B cell (primary cell): ENCODE data around the gene NEK6. TPM values are rescaled to one million over a fixed set of nuclear protein-coding genes. Genes with fewer than 3 reads are reported as not detected.

ENCODE experiments used
- ATAC-seq: fragments of 200-7000 bp; cut with Tn5 transposase; one replicate; pipeline ENCODE4 v1.10.0; 2021; ENCODE audit warnings: low read depth, mild to moderate bottlenecking, moderate number of reproducible peaks, moderate library complexity
- CTCF ChIA-PET: fragments of 350-600 bp; sonication (Branson Sonifier 250); formaldehyde crosslinking; loops from one replicate; lab custom pipeline; 2021; ENCODE audit warnings: antibody characterized with exemption, inconsistent platforms; lab: Charles Lee
- POLR2A ChIA-PET: fragments of 350-600 bp; sonication (Branson Sonifier 250); formaldehyde crosslinking; loops from one replicate; lab custom pipeline; 2021; ENCODE audit warnings: antibody characterized with exemption; lab: Charles Lee
- DNase-seq: peaks from one replicate; pipeline ENCODE4 v3.0.0; 2013
- H2AFZ ChIP-seq: 2 replicates; pipeline ENCODE4 v1.6.1; 2012; ENCODE audit warnings: mild to moderate bottlenecking, low read depth, low read length; ENCODE audit not compliant: insufficient read depth, poor library complexity, severe bottlenecking
- H3K27ac ChIP-seq, 2 donors: 1 replicate in 1 of 2; 2 replicates in 1 of 2; pipeline ENCODE4 v1.5.1; 2012 to 2013; ENCODE audit warnings: low read length in 2 of 2, mild to moderate bottlenecking in 2 of 2, moderate library complexity in 1 of 2
- H3K27me3 ChIP-seq, 4 experiments: fragments of 200-600 bp in 1 of 4; sonication (generic) in 1 of 4; replicated peaks in 1 of 4; 1 replicate in 2 of 4; 2 replicates in 2 of 4; pipeline versions ENCODE4 v1.6.1 to v1.7.0; 2013 to 2016; ENCODE audit warnings: low read length in 3 of 4, mild to moderate bottlenecking in 2 of 4, mixed read lengths in 1 of 4, moderate library complexity in 1 of 4; ENCODE audit not compliant: insufficient read depth in 4 of 4, control insufficient read depth in 3 of 4; ENCODE audit errors: control extremely low read depth in 1 of 4
- H3K36me3 ChIP-seq, 2 experiments: replicated peaks in 1 of 2; 1 replicate in 1 of 2; 2 replicates in 1 of 2; pipeline versions ENCODE4 v1.6.1 to v1.7.1; 2013; ENCODE audit warnings: low read length in 1 of 2; ENCODE audit not compliant: insufficient read depth in 2 of 2, control insufficient read depth in 1 of 2; ENCODE audit errors: control extremely low read depth in 1 of 2, extremely low read depth in 1 of 2
- H3K4me1 ChIP-seq, 2 donors: fragments of 200-600 bp in 1 of 2; sonication (generic) in 1 of 2; 1 replicate in 1 of 2; 2 replicates in 1 of 2; pipeline versions ENCODE4 v1.5.1 to v1.6.1; 2013 to 2017; ENCODE audit warnings: low read length in 2 of 2; ENCODE audit not compliant: control insufficient read depth in 2 of 2, insufficient read depth in 2 of 2
- H3K4me2 ChIP-seq: replicated peaks from 2 replicates; pipeline ENCODE3; 2012; ENCODE audit warnings: mild to moderate bottlenecking, low read depth, low read length; ENCODE audit not compliant: poor library complexity, severe bottlenecking
- H3K4me3 ChIP-seq, 5 experiments: fragments of 200-600 bp in 1 of 5; sonication (generic) in 1 of 5; 1 replicate in 3 of 5; 2 replicates in 2 of 5; pipeline versions ENCODE4 v1.5.1 to v1.7.0; 2011 to 2016; ENCODE audit warnings: low read length in 4 of 5, mild to moderate bottlenecking in 4 of 5, low read depth in 2 of 5, control low read depth in 1 of 5, moderate library complexity in 1 of 5; ENCODE audit not compliant: insufficient read depth in 1 of 5; ENCODE audit errors: control extremely low read depth in 1 of 5, extremely low read depth in 1 of 5
- H3K79me2 ChIP-seq: fragments of 200-600 bp; sonication (generic); one replicate; pipeline ENCODE4 v1.6.0; 2016; ENCODE audit warnings: low read length; ENCODE audit not compliant: control insufficient read depth, insufficient read depth
- H3K9ac ChIP-seq: fragments of 200-600 bp; sonication (generic); 2 replicates; pipeline ENCODE4 v1.6.1; 2017; ENCODE audit warnings: mild to moderate bottlenecking, low read length, moderate library complexity
- H3K9me3 ChIP-seq, 3 donors: one replicate each; pipeline versions ENCODE4 v1.6.1 to v1.7.1; 2013; ENCODE audit warnings: low read length in 2 of 3; ENCODE audit not compliant: control insufficient read depth in 2 of 3, insufficient read depth in 1 of 3; ENCODE audit errors: control extremely low read depth in 1 of 3
- H4K20me1 ChIP-seq: 2 replicates; pipeline ENCODE4 v1.6.0; 2012; ENCODE audit warnings: mild to moderate bottlenecking, low read length; ENCODE audit not compliant: insufficient read depth, control insufficient read depth, poor library complexity, severe bottlenecking
- H3K27ac Mint-ChIP-seq: one replicate; pipeline ENCODE4 v1.8.0; 2021; ENCODE audit warnings: mixed read lengths
- H3K27me3 Mint-ChIP-seq: one replicate; pipeline ENCODE4 v1.8.0; 2021; ENCODE audit warnings: mixed read lengths
- H3K4me1 Mint-ChIP-seq: one replicate; pipeline ENCODE4 v1.8.0; 2021; ENCODE audit warnings: mixed read lengths
- H3K4me3 Mint-ChIP-seq: one replicate; pipeline ENCODE4 v1.8.0; 2021; ENCODE audit warnings: mixed read lengths
- H3K9me3 Mint-ChIP-seq: one replicate; pipeline ENCODE4 v1.8.0; 2022; ENCODE audit warnings: mixed read lengths; ENCODE audit not compliant: insufficient read depth
- EZH2 ChIP-seq: IDR thresholded peaks from 2 replicates; pipeline ENCODE4 v1.6.1; 2012; ENCODE audit warnings: borderline replicate concordance, low read depth, mild to moderate bottlenecking, moderate library complexity, low read length; ENCODE audit not compliant: insufficient read depth, poor library complexity, severe bottlenecking
- WGBS: methylation state at CpG from one replicate; pipeline ENCODE4 v1.1.5; 2013; ENCODE audit warnings: missing lambda C conversion rate; ENCODE audit not compliant: insufficient coverage; 5-methylcytosine and 5-hydroxymethylcytosine counted together
- intact Hi-C: fragments of 100-400 bp; cut with micrococcal nuclease; formaldehyde crosslinking; loops from one replicate; pipeline ENCODE4 v1.10.0; 2022
- polyA plus RNA-seq: library from polyadenylated mRNA; depleted of rRNA; stranded (reverse); fragments of >200 nt; gene quantifications from 2 replicates; pipeline ENCODE4 v1.2.3, GENCODE V29; 2012
- total RNA-seq, 2 donors: library from RNA; stranded (reverse); fragments of 120-200 nt in 1 of 2; gene quantifications; 1 replicate in 1 of 2; 2 replicates in 1 of 2; pipeline versions ENCODE4 v1.2.3 to v1.2.4, GENCODE V29; 2013 to 2022
- TF ChIP-seq, protein P1 (sequence below): fragments of 200-600 bp; IDR thresholded peaks from one replicate; pipeline ENCODE4 v1.8.0; 2022; ENCODE audit warnings: antibody characterized with exemption, mild to moderate bottlenecking

Gene NEK6
- total and polyA plus RNA-seq, 2 donors (not counting 1 experiment from before 2014, with no cell fraction given): 40.0 to 63.1 TPM

DNA sequence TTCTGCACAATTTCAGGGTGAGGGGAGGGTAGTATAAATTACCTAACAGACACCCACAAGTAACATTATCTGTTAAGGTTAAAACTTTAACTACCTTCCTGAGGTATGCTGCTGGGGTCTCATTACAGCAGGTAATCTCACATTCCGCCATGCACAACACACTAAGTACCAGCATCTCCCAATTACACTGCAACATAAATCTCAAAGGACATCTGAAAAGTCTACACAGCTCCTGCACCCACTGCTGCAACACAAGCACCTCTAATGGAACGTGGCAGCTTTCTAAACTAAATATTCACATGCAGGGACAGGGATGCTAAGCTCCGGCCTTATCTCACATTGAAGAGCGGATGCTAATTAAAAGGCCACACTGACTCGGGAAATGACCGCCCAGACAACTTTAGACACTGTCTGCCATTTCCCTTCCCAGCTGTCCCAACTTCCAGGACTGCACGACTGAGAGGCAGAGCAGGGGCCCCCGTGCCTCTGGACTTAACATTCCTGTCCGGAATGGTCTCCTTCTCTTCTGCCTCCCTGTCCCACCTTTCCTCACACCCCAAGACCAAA is 111.6 kb downstream of the NEK6 start:
- peaks cover 2% of the 10 kb centered on the region for H3K9me3 Mint-ChIP-seq
- TF ChIP-seq EZH2: no peak
- TF ChIP-seq, protein P1, sequence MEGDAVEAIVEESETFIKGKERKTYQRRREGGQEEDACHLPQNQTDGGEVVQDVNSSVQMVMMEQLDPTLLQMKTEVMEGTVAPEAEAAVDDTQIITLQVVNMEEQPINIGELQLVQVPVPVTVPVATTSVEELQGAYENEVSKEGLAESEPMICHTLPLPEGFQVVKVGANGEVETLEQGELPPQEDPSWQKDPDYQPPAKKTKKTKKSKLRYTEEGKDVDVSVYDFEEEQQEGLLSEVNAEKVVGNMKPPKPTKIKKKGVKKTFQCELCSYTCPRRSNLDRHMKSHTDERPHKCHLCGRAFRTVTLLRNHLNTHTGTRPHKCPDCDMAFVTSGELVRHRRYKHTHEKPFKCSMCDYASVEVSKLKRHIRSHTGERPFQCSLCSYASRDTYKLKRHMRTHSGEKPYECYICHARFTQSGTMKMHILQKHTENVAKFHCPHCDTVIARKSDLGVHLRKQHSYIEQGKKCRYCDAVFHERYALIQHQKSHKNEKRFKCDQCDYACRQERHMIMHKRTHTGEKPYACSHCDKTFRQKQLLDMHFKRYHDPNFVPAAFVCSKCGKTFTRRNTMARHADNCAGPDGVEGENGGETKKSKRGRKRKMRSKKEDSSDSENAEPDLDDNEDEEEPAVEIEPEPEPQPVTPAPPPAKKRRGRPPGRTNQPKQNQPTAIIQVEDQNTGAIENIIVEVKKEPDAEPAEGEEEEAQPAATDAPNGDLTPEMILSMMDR: no peak
- ChIA-PET POLR2A (no interaction called here), CTCF (interaction anchor here (1.3 kb wide), 1 partner anchor 243 kb away, joined by 7 read pairs; no protein-coding TSS in a partner anchor)
- ATAC-seq (no peak), DNase-seq (no peak)
- H3K27ac Mint-ChIP-seq: no peak overlapping the region
- Histone ChIP-seq H3K4me3 (no peak overlapping the region), H4K20me1 (peaks cover 44% of the 10 kb centered on the region), H3K4me1 (no peaks in the 10 kb centered on the region), H2AFZ (no peak overlapping the region), H3K27me3 (no peaks in the 10 kb centered on the region), H3K9me3 (peaks cover 0 to 2% (median 0%) of the 10 kb centered on the region in 3 donors), H3K36me3 (peaks cover 0 to 19% of the 10 kb centered on the region in 2 experiments), H3K9ac (no peak overlapping the region), H3K27ac (no peak overlapping the region), H3K4me2 (no peak overlapping the region), H3K79me2 (peaks cover 87% of the 10 kb centered on the region)
- 98% methylated on average over 7 of the region's 9 CpGs for WGBS
- H3K4me3 Mint-ChIP-seq: no peak overlapping the region
- no peaks in the 10 kb centered on the region for H3K27me3 Mint-ChIP-seq
- intact Hi-C loops: no loop called here
- H3K4me1 Mint-ChIP-seq: peaks cover 3% of the 10 kb centered on the region

DNA sequence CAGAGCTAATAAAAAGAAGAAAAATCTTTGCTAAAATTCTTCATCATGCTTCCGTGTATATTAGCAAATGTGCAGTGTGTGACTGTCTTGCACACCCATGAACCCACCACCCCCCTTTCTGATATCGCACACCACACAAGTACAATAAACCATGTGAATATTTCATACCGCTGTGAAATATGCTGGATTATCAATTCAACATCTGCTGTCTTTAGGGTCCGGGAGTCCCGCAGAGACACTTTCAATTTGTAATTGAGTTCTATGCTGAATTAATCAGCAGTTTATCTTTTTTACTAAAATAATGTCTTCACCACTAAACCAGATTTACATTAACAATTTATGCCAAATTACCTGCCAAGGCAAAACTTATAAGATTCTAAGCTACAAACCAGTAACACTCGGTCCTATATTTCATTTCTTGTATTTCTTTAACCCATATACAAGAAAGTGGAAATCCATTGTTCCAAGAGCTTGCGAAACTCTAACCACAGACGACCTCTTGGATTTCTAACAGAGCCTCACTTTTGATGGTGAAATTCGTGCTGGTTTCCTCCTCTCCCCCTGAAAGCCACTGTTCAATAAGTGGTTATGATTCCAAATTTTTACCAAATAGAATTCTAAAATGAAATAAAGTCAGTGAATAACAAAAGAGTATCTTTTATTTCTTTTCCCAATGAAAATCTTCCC is 113.3 kb downstream of the NEK6 start:
- H3K4me2 ChIP-seq: no peak overlapping the region
- no peak for TF ChIP-seq EZH2
- TF ChIP-seq, protein P1: no peak

More for the DNA sequence above, 113.3 kb downstream of the NEK6 start:
- ChIA-PET POLR2A (no interaction called here), CTCF (interaction anchor here (0.9 to 1.3 kb wide), 2 partner anchors 17 to 244 kb away, joined by 4 to 7 read pairs; no protein-coding TSS in a partner anchor)
- no peak overlapping the region for H3K27ac Mint-ChIP-seq
- H3K4me3 ChIP-seq: no peak overlapping the region
- intact Hi-C loops: no loop called here
- DNase-seq (no peak), ATAC-seq (no peak)
- no peaks in the 10 kb centered on the region for H3K27me3 Mint-ChIP-seq
- no peak overlapping the region for H2AFZ ChIP-seq
- peaks cover 2% of the 10 kb centered on the region for H3K9me3 Mint-ChIP-seq
- H3K9me3 ChIP-seq: peaks cover 0 to 2% (median 0%) of the 10 kb centered on the region in 3 donors
- peaks cover 3% of the 10 kb centered on the region for H3K4me1 Mint-ChIP-seq
- WGBS: 77% methylated on average over 2 of the region's 9 CpGs
- no peak overlapping the region for H3K27ac ChIP-seq
- no peak overlapping the region for H3K4me3 Mint-ChIP-seq
- H3K9ac ChIP-seq: no peak overlapping the region
- no peaks in the 10 kb centered on the region for H3K27me3 ChIP-seq
- H3K36me3 ChIP-seq: peaks cover 0 to 23% of the 10 kb centered on the region in 2 experiments
- H3K79me2 ChIP-seq: peaks cover 88% of the 10 kb centered on the region
- no peaks in the 10 kb centered on the region for H3K4me1 ChIP-seq
- peaks cover 31% of the 10 kb centered on the region for H4K20me1 ChIP-seq
